Nephron progenitor cell (in vitro differentiated cells): ENCODE measurements around the gene CCDC63.
A peak's percentile ranks its signal among the peaks of the same experiment; 100 is the strongest.

Experiments
- DNase-seq: peaks from one replicate; pipeline ENCODE4 v3.0.0; 2021
- H3K27ac Mint-ChIP-seq: 2 replicates; pipeline ENCODE4 v1.8.0; 2021; ENCODE audit warnings: mild to moderate bottlenecking, moderate library complexity, mixed read lengths
- H3K27me3 Mint-ChIP-seq: 2 replicates; pipeline ENCODE4 v1.8.0; 2021; ENCODE audit warnings: mild to moderate bottlenecking, low read depth, mixed read lengths; ENCODE audit not compliant: poor library complexity
- H3K36me3 Mint-ChIP-seq: 2 replicates; pipeline ENCODE4 v1.8.0; 2021; ENCODE audit warnings: low read depth, mixed read lengths
- H3K4me1 Mint-ChIP-seq: 2 replicates; pipeline ENCODE4 v1.8.0; 2021; ENCODE audit warnings: mixed read lengths
- H3K4me3 Mint-ChIP-seq: 2 replicates; pipeline ENCODE4 v1.8.0; 2021; ENCODE audit warnings: mild to moderate bottlenecking, moderate library complexity, mixed read lengths
- H3K9me3 Mint-ChIP-seq: 2 replicates; pipeline ENCODE4 v1.8.0; 2021; ENCODE audit warnings: mild to moderate bottlenecking, moderate library complexity, mixed read lengths
- CTCF ChIP-seq: fragments of 200-600 bp; sonication (generic); IDR thresholded peaks from 2 replicates; pipeline ENCODE4 v1.5.0; 2021; ENCODE audit warnings: antibody characterized with exemption

CCDC63 gene

DNA sequence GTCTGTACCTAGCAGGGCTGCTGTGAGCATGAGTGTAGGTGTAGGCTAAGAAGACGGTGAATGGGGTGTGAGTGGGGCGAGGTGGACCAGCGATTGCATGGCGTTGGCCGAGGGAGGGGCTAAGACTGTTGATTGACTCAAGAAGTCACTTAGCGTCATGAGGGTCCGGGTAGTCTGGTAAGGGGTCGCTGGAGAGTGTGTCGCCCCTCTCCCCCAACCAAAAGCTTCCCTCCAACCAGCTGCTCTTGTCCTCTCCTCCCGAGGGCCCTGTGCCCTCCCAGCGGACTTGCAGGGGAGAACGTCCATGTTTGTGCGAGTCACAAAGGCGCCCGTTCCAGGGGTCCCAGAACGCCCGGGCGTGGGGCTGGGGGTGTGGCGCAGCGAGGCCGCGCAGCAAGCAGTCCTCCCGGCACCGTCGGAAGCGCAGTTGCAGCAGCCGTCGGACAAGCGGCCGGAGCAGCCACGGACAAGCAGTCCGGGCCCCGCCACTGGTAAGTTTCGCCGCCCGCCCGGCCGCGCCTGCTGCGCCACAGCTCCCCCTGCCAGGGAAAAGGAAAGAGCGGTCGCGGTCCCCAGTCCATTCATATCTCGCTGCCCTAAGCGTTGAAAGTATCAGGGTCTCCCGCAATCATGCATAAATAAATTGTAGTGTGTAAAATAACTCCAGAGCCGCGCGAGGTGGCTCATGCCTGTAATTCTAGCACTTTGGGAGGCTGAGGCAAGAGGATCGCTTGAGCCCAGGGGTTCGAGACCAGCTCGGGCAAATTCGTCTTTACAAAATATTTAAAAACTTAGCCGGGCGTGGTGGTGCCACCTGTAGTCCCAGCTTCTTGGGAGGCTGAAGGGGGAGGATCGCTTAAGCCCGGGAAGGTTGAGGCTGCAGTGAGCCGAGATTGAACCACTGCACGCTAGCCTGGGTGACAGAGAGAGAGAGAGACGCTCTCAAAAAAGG is at the start of gene CCDC63:
CCDC63 (plus strand) TSS at position 373 of the 952 bp plus-strand sequence. CDS start 5,968 bp downstream, outside the sequence.
- DNase-seq = peak; percentile 85
- H3K9me3 Mint-ChIP-seq = peaks cover 3% of the 10 kb centered on the region
- H3K36me3 Mint-ChIP-seq = no peaks in the 10 kb centered on the region
- peak within 1 kb of the TSS; percentile 77 for H3K4me3 Mint-ChIP-seq
- TF ChIP-seq CTCF = peak; percentile 37
- peaks cover 80% of the 10 kb centered on the region for H3K27me3 Mint-ChIP-seq
- H3K27ac Mint-ChIP-seq = no peak within 1 kb of the TSS
- no peaks in the 10 kb centered on the region for H3K4me1 Mint-ChIP-seq

- DNase-seq = no peak
- Mint-ChIP-seq H3K4me1 (no peaks in the 10 kb centered on the region), H3K36me3 (no peaks in the 10 kb centered on the region), H3K27me3 (peaks cover 24% of the 10 kb centered on the region), H3K4me3 (no peak overlapping the region), H3K9me3 (peaks cover 17% of the 10 kb centered on the region), H3K27ac (no peak overlapping the region)
- no peak for TF ChIP-seq CTCF
These were observed 48.3 kb upstream of the CCDC63 start for GRCh38 chr12:110798461-110798860.

DNA sequence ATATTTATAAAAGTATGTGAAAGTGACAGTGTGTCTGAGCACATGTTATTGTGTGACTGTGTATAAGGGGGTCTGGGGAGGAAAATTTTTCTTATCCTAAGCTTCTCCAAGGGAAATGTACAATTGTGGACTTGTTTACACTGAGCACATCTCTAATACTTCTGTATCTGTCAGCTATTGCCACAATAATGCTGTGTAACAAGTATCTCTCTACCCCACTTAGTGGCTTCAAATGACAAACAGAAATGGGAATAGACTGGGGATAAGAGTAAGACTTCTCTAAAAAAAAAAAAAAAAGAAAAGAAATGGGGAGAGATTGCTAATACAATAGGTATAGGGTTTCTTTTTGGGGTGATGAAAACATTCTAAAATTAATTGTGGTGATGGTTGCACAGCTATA is 44.3 kb upstream of the CCDC63 start:
- no peak for TF ChIP-seq CTCF
- Mint-ChIP-seq H3K27ac (no peak overlapping the region), H3K4me3 (no peak overlapping the region), H3K27me3 (peaks cover 26% of the 10 kb centered on the region), H3K36me3 (no peaks in the 10 kb centered on the region), H3K9me3 (peaks cover 38% of the 10 kb centered on the region), H3K4me1 (no peaks in the 10 kb centered on the region)
- DNase-seq = no peak

DNA sequence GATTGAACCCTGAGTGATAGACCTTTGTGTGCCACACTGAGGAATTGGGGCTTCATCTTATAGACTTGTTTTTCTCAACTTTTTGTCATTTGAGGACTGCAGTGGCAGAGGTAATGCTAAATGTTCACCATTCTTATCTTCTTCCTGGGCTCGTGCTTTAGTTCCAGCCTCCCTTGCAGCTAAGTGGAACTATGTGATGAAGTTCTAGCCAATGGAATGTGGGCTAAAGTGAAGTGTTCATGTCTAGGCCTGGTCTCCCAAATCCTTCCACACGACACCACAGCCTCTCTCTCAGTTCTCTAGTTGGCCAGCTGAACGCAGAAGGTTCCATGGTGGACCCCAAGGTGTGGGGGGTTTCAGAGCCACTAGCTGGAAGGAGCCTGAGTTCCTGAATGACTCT is 42.4 kb upstream of the CCDC63 start:
- no peaks in the 10 kb centered on the region for H3K4me1 Mint-ChIP-seq
- H3K27ac Mint-ChIP-seq = no peak overlapping the region
- no peaks in the 10 kb centered on the region for H3K36me3 Mint-ChIP-seq
- TF ChIP-seq CTCF = no peak
- no peak for DNase-seq
- H3K4me3 Mint-ChIP-seq = no peak overlapping the region
- peaks cover 34% of the 10 kb centered on the region for H3K27me3 Mint-ChIP-seq
- H3K9me3 Mint-ChIP-seq = peaks cover 38% of the 10 kb centered on the region

GRCh38 chr12:110807640-110808039 is 39.1 kb upstream of the CCDC63 start:
- Mint-ChIP-seq H3K4me1 (no peaks in the 10 kb centered on the region), H3K27ac (no peak overlapping the region), H3K27me3 (peaks cover 53% of the 10 kb centered on the region), H3K9me3 (peaks cover 23% of the 10 kb centered on the region), H3K36me3 (no peaks in the 10 kb centered on the region), H3K4me3 (no peak overlapping the region)
- TF ChIP-seq CTCF = no peak
- DNase-seq = no peak

GRCh38 chr12:110809149-110809548 is 37.6 kb upstream of the CCDC63 start:
- no peak for DNase-seq
- Mint-ChIP-seq H3K36me3 (no peaks in the 10 kb centered on the region), H3K27ac (no peak overlapping the region), H3K4me3 (no peak overlapping the region), H3K4me1 (peaks cover 6% of the 10 kb centered on the region), H3K9me3 (peaks cover 16% of the 10 kb centered on the region), H3K27me3 (peaks cover 60% of the 10 kb centered on the region)
- no peak for TF ChIP-seq CTCF
